NCI-H524 (cell line): ENCODE data around the gene UTP25.

ENCODE experiments used
- DNase-seq, 2 experiments: peaks; one replicate each; lab custom pipeline; 2025; lab: John Stamatoyannopoulos, UW

The UTP25 gene

GRCh38 chr1:209839875-209840546 lies 12.2 kb downstream of the UTP25 start:
- DNase-seq: no peak

- DNase-seq: no peak
Observed at GRCh38 chr1:209840611-209841010, 12.8 kb downstream of the UTP25 start.

GRCh38 chr1:209844695-209845407 lies 17.1 kb downstream of the UTP25 start:
- DNase-seq: no peak

- peak; percentile 20 to 40 for DNase-seq
Observed at GRCh38 chr1:209845408-209845725, 17.6 kb downstream of the UTP25 start.

- DNase-seq: no peak
Observed at GRCh38 chr1:209849388-209849787, 21.6 kb downstream of the UTP25 start.

- DNase-seq: peak; percentile 60 to 68
Observed at GRCh38 chr1:209850342-209850979, 22.7 kb downstream of the UTP25 start.

GRCh38 chr1:209853676-209854075 lies 25.9 kb downstream of the UTP25 start:
- peak in 1 of 2 experiments; percentile 15 for DNase-seq

GRCh38 chr1:209854196-209854595 lies 26.4 kb downstream of the UTP25 start:
- peak in 1 of 2 experiments; percentile 70 for DNase-seq

GRCh38 chr1:209855006-209855405 lies 27.2 kb downstream of the UTP25 start:
- no peak for DNase-seq

- DNase-seq: peak in 1 of 2 experiments; percentile 57
Observed at GRCh38 chr1:209855623-209856022, 27.9 kb downstream of the UTP25 start.

GRCh38 chr1:209858561-209859103 lies 30.9 kb downstream of the UTP25 start:
- no peak for DNase-seq

- peak; percentile 44 to 72 for DNase-seq
Observed at GRCh38 chr1:209860293-209860881, 32.6 kb downstream of the UTP25 start.

GRCh38 chr1:209861242-209861641 lies 33.5 kb downstream of the UTP25 start:
- no peak for DNase-seq

GRCh38 chr1:209862391-209863356 lies 34.9 kb downstream of the UTP25 start:
- DNase-seq: peak in 1 of 2 experiments; percentile 36

GRCh38 chr1:209863766-209864485 lies 36.2 kb downstream of the UTP25 start:
- DNase-seq: no peak

GRCh38 chr1:209866201-209866600 lies 38.4 kb downstream of the UTP25 start:
- DNase-seq: no peak

- no peak for DNase-seq
Observed at GRCh38 chr1:209869291-209870149, 41.7 kb downstream of the UTP25 start.

- no peak for DNase-seq
Observed at GRCh38 chr1:209870151-209870831, 42.5 kb downstream of the UTP25 start.

- peak in 1 of 2 experiments; percentile 44 for DNase-seq
Observed at GRCh38 chr1:209871006-209871405, 43.2 kb downstream of the UTP25 start.
